ENCODE results near the gene NOSIP.

NOSIP gene

DNA sequence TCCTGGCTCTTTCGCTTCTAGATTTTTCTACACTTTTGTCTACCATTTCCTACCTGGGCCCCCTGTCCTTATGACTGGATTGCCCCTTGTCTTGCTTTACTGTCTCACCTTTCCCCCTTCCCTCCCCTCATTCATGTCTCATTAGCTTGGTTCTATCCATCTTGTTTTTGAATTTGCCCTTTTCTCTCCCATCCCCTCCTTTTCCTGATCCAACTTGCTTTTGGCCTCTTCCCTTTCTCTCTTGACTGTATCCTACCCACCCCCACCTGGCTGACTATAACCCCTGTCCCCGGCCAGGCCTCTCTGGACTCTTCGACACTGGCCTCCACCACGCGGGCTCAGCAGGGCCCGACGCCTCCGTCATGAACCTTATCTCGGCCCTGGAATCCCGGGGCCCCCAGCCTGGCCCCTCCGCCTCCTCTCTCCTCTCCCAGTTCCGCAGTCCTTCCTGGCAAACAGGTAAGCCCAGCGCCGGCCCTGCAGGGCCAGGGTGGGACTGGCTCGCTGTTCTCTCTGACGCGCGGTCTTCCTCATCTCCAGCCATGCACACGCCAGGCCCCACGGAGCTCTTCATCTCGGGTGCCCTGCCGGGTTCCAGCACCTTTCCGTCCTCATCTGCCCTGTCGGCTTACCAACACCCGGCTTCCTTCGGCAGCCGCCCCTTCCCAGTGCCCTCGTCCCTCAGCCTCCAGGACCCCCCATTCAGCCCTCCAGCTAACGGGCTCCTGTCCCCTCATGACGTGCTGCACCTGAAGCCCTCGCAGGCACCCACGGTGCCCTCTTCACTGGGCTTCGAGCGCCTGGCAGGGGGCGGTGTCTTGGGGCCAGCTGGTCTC is 14.0 kb upstream of the NOSIP start:
- no peak for DNase-seq

DNA sequence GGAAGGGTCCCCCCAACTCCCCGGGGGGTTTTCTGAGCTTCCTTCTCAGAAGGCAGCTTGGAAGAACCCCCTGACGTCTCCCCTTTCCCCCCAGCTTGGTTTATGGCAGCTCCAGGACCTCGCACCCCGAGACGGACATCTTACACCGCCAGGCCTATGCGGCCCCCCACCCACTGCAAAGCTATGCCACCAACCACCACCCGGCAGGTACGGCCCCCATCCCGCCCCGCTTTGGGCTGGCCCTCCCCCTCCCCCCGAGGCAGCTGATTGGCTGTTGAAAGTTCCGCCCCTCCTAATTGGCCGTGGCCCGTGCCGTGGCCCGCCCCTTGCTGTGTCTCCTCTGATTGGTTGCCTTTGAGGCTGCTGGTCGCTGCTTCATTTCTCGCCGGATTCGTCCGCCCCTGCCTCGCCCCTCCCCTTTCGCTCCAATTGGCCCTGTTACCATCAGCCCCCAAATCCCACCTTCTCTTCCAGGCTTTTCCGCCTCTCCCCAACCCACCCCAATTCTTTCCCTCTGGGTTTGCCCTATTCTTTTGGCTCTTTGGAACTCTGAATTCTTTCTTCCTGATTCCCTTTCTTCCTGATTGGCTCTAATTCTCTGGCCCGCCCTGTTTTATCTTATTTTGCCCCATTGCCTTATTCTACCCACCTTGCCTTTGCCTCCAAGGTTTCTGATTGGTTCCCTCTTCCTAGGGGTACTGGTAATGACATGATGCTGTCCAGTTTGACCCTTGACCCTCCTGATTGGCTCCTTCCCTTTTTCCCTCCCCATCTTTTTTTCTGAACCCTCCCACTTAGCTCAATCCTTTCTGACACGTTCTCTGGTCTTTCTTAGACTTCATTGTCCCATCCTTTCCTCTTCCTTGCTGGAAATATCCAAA is 13.1 kb upstream of the NOSIP start:
- DNase-seq = no peak

DNA sequence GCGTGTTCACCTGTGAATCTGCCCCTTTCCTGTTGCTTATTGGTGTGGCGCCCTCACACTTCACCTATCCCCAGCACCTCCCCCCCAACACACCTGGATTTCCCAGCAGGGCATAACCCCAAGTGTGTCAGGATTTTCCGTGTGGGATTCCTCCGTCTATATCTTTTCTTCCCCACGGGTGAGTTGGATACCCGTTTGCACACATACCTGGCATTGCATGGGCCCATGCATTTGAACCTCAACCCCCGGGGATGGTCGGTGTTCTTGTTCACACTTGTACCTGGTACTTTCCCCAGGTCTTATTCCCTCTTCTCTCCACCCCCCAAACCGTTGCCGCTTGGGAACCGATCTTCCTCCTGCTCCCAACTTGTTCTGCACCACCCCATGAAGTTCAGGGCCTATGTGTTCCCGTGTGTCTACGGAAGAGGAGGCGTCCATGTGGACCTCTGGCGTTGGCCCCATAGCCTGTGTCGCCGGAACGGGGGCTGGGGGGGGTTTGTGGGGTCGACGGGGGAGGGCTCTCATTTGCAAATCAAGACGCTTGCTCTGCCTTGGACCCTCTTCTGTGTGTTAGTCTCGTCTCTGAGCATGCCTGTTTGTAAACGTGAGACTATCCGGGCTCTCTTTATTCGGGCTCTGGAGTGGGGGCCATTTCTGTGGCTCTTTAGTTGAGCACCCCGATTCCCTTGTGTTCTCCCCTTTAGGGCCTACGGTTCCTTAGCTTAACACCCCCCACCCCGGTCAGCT is 12.3 kb upstream of the NOSIP start:
- no peak for DNase-seq

DNA sequence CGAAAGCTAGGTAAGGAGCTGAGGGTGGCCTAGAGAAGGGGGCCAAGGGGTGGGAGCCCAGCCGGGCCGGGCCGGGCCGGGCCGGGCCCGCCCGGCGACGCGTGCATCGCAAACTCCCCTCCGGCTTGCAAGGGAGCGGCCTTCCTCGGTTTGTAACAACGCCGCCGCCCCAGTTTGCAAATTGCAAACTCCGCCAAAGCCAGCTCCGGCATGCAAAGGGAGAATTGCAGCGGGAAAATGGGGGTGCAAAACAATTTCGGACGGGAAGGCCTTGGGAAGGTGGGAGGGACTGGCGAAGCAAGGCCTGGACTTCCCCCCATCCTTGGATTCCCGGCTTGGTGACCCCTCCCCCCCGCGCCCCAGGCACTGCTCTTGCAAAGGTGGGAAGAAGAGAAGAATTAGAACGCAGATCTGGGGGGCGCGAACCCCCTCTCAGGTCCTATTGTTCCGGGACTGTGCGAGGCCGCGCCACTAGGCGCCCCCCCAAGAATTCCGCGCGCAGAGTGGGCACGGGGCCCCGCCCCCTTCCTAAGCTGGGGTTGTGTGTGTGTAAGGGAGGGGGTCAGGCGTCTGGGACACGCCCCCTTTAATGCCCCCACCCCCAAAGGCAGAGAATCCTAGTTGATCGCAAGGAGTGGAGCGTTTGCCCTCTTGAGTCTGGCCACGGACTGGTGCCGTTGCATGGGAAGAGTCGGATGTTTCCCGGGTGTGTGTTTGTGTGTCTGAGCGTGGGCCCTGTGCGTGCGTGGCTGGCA is 11.6 kb upstream of the NOSIP start:
- no peak for DNase-seq

DNA sequence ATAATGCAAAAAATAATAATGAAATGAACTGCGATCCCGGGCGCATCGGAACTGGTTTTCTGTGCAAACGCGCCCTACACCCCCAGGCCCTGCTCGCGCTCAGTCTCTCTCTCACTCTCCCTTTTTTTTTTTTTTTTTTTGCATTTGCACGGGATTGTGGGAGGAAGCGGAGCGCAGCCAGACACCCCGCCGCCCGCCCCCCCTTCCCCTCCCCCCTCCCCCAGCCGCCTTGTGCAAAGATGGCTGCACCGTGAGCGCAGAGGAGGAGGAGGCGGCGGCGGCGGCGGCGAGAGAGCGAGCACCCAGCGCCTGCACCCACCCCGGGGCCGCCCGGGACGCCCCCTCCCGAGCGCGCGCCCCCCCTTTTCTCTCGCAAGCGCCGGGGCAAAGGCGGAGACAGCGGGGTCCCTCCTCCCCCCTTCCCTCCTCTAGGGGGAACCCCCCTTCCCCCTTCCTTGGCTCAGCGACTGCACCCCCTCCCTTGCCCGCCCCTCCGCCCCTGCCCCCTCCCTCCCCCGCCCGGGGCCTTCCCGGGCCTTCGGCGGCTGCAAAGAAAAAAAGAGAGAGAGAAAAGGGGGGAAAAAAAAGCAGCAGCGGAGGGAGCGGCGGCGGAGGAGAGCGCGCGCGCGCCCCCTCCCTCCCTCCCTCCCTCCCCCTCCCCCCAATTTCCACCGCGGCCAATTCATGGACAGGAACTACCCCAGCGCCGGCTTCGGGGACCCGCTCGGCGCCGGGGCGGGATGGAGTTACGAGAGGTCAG is 10.8 kb upstream of the NOSIP start, which contains the start of gene PRR12:
Gene PRR12 (plus strand): TSS at position 212 of the 760 bp plus-strand sequence. CDS start 473 bp downstream, at position 685.
- peak; percentile 12 for DNase-seq

DNA sequence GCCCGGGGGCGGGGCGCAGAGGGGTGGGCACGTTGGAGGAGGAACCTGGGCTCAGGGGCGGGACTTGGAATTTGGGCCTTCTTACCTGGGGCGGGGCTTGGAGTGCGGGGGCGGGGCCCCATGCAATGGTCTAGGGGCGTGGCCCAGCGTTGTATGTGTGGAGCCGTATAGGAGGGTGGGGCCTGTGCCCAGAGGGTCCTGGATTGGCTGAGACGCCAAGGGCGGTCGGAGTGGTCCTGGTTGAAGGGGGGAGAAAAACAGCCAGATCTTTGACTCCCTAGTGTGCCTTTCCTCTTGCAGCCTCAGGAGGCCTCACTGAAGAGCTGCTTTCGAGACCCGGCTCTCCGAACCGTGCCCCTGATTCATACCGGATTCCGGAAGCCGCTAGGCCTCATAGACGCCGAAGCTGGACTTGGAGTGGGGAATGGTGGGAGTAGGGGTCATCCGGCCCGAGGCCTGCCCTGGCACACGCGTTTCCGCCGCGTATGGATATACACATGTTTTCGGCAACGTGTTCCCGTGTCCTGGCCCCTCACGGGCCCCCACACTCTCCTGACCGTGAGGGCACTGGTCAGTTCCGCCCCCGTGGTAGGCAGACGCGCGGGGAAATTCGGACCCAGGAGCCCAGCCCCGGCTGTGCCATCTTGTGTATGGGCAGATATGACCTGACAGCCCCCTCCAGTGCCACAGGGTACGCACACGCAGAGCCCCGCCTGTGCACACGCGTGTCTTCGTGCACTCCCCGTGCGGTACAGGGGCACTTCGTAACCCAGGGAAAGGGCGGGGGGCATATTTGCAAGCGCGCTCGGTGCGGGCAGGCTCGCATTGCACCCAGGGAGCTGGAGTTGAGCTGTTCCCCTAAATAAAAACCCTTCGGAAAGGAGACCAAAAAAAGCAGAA is 10.0 kb upstream of the NOSIP start:
- DNase-seq = peak; percentile 65

DNA sequence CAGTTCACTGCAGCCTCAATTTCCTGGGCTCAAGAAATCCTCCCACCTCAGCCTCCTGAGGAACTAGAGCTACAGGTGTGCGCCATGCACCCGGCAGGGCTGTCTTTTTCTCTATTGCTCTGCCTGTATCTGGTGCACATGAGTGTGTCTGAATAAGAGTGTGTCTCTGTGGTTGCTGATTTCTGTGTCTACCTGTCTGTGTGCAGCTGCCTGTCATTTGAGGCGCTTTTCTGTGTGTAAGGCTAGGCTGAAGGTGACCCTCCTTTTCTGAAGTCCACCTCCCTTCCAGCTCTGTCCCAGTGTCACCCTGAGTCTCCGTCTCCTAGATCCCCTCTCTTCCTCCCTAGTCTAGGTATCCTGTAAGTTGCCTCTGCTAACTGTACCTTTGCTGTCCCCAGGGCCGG is 9.1 kb upstream of the NOSIP start:
- DNase-seq = no peak

DNA sequence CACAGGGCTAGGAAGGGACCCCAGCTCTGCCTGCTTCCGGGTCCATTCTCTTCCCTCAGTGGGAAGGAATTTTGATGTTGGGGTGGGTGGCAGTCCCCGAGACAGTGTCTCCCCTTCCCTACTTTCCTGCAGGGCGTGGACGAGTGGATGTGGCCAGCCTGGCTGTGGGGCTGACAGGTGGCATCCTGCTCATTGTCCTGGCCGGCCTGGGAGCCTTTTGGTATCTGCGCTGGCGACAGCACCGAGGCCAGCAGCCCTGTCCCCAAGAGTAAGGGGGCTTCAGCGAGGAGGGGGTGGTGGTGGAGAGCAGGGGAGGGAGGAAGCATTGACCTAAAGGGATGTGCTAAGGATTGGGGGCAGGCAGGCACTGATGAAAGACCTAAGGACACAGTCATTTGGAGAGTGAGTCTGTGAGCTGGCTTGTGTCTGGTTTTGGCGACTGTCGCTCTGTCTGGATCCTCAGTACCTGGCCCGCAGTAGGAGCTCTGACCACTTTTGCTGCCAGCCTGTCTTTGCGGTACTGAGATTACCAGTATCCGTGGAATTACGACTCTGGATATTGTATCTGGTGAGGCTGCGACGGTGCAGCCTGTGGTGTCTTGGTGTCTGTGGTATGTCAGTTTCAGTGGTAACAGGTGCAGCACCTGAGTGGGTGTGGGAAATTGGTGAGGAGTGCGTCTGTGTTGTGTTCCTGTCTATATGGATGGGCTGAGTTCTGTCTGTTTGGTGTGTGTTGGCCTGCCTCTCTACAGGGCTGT is 8.2 kb upstream of the NOSIP start:
- no peak for DNase-seq

DNA sequence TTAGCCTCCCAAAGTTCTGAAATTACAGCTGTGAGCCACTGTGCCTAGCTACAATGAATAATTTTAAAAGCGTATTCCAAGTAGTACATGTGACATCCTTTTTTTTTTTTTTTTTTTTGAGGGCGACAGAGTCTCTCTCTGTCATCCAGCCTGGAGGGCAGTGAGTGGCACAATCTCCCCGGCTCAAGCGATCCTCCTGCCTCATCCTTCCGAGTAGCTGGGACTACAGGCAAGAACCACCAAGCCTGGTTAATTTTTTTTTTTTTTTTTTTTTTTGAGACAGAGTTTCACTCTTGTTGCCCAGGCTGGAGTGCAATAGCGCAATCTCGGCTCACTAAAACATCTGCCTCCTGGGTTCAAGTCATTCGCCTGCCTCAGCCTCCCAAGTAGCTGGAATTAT is 6.9 kb upstream of the NOSIP start:
- no peak for DNase-seq

DNA sequence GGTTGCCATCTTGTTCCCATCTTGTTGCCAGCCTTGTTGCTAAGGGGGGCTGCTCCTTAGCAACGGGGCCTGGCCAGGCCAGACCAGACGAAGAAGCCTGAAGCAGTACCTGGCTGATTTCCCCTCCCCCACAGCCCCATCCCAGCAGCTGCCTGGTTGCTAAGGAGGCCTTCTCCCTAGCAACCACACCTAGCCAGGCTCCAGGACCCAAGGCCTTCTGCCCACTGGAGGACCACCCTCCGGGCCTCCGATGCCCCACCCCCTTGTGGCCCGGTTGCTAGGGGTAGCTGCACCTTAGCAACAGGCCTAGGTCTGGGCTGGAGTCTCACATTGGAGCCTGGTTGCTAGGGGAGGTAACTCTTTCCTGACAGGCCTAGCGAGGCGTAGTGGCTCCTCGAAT is 4.7 kb upstream of the NOSIP start:
- DNase-seq = peak; percentile 53

DNA sequence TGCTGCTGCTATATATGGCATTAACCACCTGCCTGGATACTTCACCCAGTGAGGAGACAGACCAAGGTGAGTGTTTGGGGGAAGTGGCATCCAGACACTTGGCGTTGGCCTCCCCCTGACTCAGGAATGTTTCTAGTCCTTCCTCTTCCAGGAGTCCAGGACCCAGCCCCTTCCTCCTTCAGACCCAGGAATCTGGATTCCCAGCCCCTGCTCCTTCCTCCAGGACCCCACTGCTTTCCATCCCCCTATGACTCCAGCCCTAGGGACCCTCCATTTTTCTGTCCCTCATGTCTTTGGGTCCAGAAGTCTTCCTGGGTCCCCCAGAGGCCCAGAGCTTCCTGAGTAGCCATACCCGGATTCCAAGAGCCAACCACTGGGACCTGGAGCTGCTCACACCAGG is 2.9 kb upstream of the NOSIP start:
- no peak for DNase-seq

DNA sequence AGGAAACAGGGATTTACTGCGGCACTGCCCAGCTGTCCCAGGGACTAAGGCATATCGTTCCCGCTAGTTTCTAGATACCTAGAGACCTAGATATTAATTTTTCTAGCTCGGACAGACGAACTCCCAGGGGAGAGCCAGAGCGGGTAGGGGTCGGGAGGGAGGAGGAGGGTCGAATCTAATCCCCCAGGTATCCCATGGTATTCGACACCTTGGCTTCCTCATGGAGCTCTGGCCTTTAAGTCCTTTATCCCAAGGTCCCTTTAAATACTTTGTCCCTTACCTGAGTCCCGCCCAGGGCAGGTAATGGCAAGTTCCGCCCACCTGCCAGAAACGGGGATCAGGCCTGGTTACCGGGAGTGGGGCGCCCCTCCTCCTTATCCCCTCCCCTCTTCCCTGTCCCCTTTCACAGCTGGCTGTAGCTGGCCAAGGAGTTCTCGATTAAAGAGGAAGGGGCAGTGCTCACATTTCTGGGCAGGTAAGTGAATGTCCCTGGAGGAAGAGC is 702 bp upstream of the NOSIP start, which contains the start of gene PRRG2:
Gene PRRG2 (plus strand): TSS at position 310 of the 502 bp plus-strand sequence. CDS start 1,904 bp downstream, outside the sequence.
- no peak for DNase-seq

DNA sequence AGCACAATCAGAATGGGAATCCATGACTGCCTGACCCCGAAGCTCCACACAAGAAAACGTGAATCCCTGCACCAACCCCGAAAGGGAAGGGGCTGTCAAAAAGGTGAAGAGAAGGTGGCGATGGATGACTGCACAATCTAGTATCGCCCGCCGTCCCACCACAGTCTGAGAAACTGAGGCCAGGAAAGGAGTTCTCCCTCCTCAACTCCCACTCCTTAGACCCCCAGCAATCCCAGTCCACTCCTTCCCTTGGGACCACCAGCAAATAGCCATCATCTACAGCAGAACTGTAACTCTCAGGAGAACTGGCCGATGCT is 451 bp downstream of the NOSIP start:
- no peak for DNase-seq

DNA sequence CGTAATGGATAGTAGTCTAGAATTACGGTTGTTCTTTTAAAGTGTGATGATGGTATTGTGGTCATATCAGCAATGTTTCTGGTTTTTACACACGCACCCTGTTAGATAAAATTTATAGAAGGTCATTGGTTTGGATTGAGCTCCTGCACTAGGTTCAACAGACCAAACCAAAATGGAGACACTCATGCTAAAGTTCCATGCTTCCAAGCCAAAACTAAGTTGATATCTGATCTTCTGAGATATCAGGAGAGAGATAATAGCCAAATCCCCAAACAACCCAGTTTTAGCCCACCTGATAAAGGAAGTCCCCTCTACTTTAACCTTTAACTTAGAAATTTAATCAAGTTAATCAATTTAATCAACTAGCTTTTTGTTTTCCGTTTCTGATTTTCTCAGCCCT is 1.2 kb downstream of the NOSIP start:
- no peak for DNase-seq

DNA sequence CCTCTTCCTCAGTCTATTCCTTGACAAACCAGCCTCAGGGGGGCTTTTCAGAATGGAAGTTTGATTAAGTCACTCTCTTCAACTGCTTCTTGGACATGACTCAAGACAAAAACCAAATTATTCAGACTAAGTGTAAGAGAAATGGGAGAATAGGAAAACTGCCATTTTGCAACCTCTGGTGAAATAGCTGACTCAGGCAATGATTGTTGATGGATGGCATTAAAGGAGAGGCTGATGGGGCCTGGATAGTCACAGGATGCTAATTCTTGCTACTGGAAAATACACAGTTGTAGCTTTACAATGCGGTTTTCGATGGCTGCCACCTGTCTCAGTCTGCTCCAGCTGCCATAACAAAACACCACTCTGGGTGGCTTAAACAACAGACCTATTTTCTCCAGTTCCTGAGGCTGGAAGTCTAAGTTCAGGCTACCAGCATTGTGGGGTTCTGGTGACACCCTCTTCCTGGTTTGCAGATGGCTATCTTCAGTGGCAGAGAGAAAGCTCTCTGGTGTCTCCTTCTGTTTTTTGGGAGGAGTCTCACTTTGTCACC is 6.1 kb downstream of the NOSIP start:
- DNase-seq = no peak

DNA sequence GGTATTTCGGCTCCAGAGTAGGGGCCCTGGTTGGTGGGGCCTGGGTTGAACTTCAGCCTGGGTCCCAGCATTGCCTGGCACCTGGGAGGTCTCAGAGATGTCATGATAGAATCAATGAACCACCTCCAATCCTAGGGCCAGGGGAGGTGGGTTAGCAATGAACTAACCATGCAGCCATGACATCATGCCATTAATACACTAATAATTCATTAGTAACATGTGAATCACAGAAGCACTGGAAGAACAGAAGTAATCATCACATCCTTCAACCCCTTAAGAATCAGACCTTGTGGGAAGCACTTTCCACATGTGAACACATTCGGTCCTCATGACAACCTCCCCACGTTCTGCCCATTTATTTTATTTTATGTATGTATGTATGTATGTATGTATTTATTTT is 6.9 kb downstream of the NOSIP start:
- no peak for DNase-seq

DNA sequence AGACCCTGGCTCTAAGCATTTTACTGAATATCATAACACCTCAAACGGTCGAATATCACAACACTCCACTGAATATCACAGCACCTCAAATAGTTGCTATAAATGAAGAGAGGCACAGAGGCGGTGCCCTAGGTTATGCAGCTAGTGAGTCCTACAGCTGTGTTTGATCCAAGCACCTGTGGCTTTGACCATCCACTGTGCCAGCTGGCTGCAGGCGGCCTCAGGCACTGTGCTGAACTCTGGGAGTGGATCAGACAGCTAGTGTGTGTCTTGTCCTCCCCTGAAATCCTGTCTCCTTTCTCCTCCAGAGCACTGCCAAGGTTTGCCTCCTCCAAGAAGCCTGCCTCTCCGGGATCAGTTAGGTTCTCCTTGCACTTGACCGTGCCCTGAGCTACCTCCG is 7.3 kb downstream of the NOSIP start:
- no peak for DNase-seq

DNA sequence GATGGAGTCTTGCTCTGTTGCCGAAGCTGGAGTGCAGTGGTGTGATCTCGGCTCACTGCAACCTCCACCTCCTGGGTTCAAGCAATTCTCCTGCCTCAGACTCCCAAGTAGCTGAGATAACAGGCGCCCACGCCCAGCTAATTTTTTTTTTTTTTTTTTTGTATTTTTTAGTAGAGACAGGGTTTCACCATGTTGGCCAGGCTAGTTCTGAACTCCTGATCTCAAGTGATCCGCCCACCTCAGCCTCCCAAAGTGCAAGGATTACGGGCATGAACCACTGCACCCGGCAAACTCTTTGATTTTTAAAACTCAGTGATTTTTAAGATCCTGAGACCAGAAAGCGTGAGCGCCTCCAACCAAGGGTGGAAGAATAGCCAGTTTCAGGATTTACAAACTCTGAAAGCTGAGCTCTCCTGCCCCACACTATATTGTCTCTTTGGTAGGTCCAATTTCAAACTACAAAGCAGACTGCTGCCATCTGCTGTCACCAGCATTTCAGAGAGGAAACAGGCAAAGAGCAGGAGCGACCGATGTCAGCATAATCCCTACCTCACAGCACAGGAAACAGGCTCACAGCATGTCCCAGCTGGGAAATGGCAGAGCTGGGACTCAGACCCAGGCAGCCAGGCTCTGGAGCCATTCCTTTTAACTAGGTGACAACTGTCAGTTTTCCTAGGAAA is 9.2 kb downstream of the NOSIP start:
- DNase-seq = no peak

All from NCI-H1417 treated with DMSO at 0.1 percent for 48 hours (cell line).